Measurements from ENCODE around the gene MAD1L1.
"Not testable (repeated sequence)": the region's sequence is repeated elsewhere in the genome, so short reads cannot be mapped to it uniquely, and the experiment has no call there.

The MAD1L1 gene

DNA sequence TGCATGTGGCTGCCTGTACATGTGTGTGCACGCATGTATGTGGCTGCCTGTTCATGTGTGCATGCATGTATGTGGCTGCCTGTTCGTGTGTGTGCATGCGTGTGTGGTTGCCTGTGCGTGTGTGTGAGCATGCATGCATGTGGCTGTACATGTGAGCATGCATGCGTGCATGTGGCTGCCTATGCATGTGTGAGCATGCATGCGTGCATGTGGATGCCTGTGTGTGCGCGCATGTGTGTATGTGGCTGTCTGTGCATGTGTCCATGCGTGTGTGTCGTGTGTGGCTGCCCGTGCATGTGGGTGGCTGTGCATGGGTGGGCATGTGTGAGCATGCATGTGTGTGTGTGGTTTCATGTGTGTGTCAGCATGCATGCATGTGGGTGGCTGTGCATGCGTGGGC is 344.3 kb downstream of the MAD1L1 start:
- DNase-seq (ENCODE audit: low read depth in 2 of 3, low spot score in 1 of 3), result no peak

GRCh38 chr7:1887251-1887650 is 345.5 kb downstream of the MAD1L1 start:
- DNase-seq (ENCODE audit: low read depth in 2 of 3, low spot score in 1 of 3), result no peak

DNA sequence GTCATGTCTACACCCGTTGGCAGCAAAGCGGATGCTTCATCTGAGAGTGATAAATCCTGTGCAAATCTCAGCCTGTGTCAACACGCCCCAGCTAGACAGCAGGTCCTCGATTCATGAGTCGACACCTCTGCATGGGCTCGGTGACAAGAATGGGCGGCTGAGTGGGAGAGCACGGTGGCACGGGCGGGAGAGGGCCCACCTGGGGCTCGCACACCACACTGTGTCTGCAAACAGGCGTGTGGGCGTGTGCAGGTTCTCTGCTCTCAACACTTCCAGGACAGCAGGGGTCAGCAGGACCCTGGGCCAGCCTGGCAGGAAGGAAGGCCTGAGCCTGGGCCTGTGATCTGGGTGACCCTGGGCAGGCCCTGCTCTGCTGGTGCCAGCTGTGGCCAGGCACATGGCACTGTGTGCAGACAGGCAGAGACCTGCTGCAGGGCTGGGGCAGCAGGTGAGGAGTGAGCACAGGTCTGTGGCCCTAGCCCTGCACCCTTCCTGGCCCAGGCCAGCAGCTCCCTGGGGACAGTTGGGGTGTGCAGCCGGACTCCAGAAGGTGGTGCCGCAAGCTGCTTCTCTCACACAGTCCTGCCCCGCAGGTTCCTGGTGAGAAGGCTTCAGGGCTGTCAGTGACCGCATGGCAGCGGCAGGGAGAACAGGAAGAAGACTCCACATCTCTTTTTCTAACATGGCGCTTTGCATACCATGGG is 346.2 kb downstream of the MAD1L1 start:
- DNase-seq (ENCODE audit: low read depth in 2 of 3, low spot score in 1 of 3), result no peak

DNA sequence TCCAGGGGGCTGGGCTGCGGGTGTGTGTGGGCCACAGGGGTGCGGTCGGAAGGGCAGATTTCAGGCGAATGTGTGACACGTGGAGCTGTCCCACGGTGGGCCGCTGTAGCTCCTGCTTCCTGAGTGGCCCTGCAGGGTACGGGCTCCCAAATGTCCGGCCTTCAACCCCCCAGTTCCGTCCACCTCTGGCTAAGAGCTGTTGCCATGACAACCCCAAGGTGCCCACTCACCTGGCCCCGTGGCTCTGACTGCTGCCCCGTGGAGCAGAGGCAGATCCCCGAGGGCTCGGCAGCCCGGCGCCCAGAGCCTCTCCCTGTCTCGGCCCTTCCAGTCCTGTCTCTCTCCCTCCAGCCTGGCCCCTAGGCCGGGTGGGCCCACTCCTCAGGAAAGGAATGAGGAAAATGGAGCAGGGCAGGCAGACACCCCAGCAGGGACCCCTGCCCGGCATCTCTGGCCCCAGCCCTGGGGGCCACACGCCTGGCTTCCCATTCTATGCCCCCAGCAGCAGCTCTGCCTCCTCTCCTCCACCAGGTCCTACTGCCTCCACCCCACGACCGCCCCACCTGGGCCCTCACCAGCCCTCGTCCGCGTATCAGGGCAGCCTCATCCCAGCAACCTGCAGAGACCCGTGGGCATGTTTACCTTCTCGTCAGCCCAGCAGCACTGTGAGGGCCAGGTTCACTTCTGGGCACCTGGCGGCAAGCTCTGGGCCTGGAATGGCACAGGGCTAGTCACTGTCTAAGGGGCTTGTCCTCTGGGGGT is 347.1 kb downstream of the MAD1L1 start:
- no peak for DNase-seq (ENCODE audit: low read depth in 2 of 3, low spot score in 1 of 3)

DNA sequence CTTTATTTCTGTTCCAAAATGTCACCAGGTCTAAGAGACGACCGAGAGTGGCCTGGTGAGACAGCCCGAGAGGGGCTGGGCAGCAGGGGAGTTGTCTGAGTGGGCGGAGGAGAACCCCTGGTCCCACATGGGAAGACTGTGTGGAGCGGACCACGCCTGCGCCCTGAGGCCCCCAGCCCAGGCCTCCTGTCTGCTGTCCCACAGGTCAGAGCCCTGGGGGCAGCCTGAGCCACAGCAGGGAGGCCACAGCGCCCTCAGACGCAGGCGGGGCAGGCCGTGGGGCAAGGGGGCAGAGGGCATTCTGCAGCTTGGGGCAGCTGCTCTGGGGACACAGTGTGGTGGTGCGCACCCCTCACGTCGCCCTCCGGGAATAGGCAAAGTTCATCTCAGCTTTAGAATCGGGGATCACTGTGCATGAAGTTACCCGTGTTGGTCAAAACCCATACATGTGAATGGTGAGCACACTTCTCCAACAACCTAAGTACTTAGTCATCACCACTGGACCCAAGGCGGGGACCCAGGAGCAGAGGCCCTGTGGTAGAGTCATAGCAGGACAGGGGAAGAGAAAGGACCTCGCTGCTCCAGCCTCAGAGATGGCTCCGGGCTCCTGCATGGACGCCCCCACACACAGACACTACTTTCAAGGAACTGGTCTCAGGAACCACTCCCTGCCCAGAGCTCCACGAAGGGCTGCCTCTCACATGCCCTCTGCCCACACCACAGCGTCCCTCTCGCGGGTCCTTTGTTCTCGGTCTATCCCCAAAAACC is 348.0 kb downstream of the MAD1L1 start:
- no peak for DNase-seq (ENCODE audit: low read depth in 2 of 3, low spot score in 1 of 3)

GRCh38 chr7:1883834-1884582 is 348.7 kb downstream of the MAD1L1 start:
- no peak for DNase-seq (ENCODE audit: low read depth in 2 of 3, low spot score in 1 of 3)

DNA sequence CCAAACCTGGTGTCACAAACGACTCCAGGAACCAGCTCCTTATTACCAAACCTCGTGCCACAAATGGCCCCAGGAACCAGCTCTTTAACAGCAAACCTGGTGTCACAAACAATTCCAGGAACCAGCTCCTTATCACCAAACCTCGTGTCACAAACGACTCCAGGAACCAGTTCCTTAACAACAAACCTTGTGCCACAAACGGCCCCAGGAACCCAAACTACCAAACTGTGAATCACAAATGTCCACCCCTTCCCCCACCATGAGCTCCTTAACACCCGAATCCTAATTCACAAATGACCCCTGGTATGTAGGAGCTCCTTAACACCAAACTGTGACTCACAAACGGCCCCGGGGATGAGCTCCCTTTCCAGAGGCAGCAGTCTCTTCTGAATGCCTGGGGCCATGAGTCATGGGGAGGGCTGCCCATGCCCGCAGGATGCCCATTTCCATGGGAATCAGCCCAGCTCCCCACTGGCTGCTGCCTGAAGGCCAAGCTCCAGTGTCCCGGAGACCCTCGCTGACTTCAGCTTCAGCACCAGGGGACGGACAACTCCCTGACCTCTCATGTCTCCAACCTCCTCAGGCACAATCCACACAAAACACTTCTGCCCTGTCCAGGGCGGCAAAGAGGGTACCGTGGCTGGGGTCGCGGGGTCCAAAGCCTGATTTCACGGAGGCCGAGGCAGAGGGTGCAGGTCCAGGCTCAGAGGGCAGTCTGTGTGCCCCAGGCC is 349.5 kb downstream of the MAD1L1 start:
- no peak for DNase-seq (ENCODE audit: low read depth in 2 of 3, low spot score in 1 of 3)

- DNase-seq (ENCODE audit: low read depth in 2 of 3, low spot score in 1 of 3), result no peak
These were observed 350.3 kb downstream of the MAD1L1 start for GRCh38 chr7:1882451-1882850.

GRCh38 chr7:1881946-1882345 is 350.8 kb downstream of the MAD1L1 start:
- DNase-seq (ENCODE audit: low read depth in 2 of 3, low spot score in 1 of 3), result no peak

- not testable (repeated sequence) for DNase-seq (ENCODE audit: low read depth in 2 of 3, low spot score in 1 of 3)
These were observed 356.1 kb downstream of the MAD1L1 start for GRCh38 chr7:1876641-1877040.

GRCh38 chr7:1875392-1876199 is 357.1 kb downstream of the MAD1L1 start:
- DNase-seq (ENCODE audit: low read depth in 2 of 3, low spot score in 1 of 3), result not testable (repeated sequence)

- not testable (repeated sequence) for DNase-seq (ENCODE audit: low read depth in 2 of 3, low spot score in 1 of 3)
These were observed 358.0 kb downstream of the MAD1L1 start for GRCh38 chr7:1874590-1875391.

GRCh38 chr7:1873857-1874589 is 358.7 kb downstream of the MAD1L1 start:
- no peak for DNase-seq (ENCODE audit: low read depth in 2 of 3, low spot score in 1 of 3)

DNA sequence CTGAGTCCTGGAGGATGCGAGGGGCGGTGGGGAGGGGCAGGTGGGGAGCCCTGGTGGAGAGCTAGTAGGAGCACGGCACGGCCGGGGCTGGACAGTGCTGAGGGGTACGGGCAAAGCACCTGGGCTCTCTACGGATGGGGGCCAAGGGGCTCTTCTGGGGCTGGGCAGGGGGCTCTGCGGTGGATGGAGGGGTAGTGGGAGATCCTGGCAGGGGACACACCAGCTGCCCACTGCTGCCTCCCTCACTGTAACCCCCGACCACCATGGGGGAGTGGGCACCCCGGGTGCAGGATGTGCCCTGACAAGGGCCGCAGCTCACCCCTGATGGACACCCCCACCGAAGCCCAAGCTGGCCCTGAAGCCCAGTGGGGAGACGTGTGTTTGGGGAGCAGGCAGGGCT is 359.3 kb downstream of the MAD1L1 start:
- DNase-seq (ENCODE audit: low read depth in 2 of 3, low spot score in 1 of 3), result no peak

- DNase-seq (ENCODE audit: low read depth in 2 of 3, low spot score in 1 of 3), result no peak
These were observed 359.7 kb downstream of the MAD1L1 start for GRCh38 chr7:1873070-1873405.

DNA sequence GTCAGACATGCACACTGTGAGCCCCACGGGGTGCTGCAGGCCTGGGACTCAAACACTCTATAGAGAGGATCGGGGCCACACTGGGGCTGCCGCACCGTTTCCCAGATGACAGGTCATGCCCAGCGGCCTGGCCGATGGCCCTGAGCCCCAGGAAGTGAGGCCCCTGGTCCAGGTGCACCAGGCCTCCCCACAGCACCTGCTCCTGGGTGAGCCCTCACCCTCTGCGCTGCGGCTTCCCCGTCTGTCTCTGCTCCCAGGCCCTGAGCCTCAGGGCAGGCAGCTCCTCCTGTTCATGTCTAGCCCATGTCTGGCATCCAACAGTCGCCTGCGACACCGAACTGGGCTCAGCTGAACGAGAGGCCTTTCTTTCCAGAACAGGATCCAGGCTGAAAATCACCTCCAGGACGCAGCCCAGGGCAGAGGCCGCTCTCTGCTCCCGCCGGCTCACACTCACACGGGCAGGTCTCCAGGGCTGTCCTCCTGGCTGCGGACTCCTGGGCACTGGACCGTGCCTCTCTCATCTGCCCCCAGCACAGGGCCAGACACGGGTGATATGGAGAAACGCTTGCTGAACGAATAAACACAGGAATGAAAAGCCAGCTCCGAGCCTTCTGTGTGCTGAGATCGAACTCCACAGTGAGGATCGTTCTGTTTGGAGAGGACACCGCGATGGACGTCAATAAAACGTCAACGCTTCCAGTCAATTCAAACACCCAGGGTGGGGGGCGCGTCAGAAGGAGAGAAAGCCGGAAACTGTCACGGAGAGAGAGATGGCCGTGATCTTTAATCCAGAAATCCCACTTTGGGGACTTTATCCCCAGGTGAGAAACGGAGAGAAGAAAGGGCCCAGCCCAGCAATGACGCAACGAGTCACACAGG is 360.3 kb downstream of the MAD1L1 start:
- no peak for DNase-seq (ENCODE audit: low read depth in 2 of 3, low spot score in 1 of 3)

GRCh38 chr7:1869452-1870130 is 363.2 kb downstream of the MAD1L1 start:
- DNase-seq (ENCODE audit: low read depth in 2 of 3, low spot score in 1 of 3), result no peak

Measured in stimulated activated CD4-positive, alpha-beta T cell treated with anti-CD3 and anti-CD28 coated beads, Interleukin-12 subunit alpha, Interleukin-12 subunit beta, amount 100 ng/mL, for 48 hours (primary cell).